Hematopoietic multipotent progenitor cell treated with erythropoietin and hydrocortisone succinate and interleukin-3 and kit ligand, for 8 days (in vitro differentiated cells): ENCODE results near the gene HSD11B1L.

Experiments used
- DNase-seq: peaks from one replicate; pipeline ENCODE4 v3.0.0-alpha.2; 2015

Gene HSD11B1L

GRCh38 chr19:5667751-5668271 is 13.0 kb upstream of the HSD11B1L start:
- no peak for DNase-seq

DNA sequence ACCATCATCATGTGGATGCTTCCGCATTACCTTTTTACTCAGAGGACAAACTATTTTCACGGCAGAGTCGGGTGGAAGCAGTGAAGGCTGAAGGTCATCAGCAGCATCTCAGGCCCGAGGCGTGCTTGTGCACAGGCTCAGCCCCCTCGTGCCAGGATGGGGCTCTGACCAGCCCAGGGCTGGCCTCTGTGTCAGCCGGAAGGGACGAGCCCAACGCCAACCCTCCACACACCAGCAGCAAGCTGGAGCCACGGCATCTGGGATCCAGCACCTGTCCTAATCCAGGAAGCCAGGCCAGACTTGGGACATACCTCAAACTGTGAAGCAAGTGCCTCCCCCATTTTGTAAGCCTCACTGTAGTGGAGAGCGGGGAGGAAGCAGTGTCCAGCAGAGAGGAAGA is 11.6 kb upstream of the HSD11B1L start:
- no peak for DNase-seq

DNA sequence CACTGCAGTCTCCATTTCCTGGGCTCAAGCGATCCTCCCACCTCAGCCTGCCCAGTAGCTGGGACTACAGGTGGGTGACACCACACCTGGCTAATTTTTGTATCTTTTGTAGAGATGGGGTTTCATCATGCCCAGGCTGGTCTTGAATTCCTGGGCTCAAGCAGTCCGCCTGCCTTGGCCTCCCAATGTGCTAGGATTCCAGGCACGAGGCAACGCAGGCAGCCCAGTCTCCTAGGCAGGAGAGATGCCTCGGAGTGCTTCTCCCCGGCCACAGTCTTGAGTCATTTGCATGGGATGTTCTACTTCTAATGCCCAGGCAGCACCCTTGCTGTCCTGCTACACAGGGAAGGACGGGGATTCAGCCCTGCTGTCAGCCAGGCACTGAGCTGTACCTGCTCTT is 9.2 kb upstream of the HSD11B1L start:
- no peak for DNase-seq

DNA sequence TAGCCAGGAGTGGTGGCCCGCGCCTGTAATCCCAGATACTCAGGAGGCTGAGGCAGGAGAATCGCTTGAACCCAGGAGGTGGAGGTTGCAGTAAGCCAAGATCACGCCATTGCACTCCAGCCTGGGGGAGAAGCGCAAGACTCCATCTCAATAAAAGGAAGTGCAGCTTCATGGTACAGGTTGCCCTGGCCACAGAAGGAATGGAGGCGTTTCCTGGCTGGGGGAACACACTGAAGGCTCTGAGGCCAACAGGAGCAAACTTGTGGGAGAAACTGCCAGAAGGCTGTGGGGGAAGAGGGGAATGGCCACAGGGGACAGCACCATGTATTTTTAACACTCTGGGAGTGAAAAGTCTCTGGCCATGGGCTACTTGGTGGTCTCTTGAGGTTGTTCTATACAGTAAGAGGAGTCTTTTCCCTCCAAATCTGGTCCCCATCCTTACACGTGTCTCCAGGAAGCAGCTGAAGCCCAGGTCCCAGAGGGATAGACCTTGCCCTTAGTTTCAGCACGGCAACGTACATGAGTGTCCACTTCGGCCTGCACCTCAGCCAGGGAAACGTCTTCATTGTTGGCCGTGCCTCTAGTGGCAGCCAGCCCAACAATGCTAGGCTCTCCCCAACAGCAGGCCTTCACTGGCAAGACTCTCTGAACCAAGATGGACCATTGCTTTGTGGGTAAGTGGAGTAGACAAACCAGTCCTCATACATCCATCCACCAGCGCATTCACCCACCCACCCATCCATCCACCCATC is 7.9 kb upstream of the HSD11B1L start:
- no peak for DNase-seq

DNA sequence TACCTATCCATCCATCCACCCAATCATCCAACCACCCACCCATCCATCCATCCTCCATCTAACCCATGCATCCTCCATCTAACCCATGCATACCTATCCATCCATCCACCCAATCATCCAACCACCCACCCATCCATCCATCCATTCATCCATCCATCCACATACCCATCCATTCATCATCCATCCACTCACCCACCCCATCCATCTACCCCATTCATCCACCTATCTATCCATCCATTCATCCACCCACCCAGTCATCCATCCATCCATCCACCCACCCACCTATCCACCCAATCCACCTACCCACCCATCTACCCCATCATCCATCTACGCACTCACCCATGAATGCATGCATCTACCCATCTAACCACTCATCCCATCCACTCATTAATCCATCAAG is 7.1 kb upstream of the HSD11B1L start:
- no peak for DNase-seq

DNA sequence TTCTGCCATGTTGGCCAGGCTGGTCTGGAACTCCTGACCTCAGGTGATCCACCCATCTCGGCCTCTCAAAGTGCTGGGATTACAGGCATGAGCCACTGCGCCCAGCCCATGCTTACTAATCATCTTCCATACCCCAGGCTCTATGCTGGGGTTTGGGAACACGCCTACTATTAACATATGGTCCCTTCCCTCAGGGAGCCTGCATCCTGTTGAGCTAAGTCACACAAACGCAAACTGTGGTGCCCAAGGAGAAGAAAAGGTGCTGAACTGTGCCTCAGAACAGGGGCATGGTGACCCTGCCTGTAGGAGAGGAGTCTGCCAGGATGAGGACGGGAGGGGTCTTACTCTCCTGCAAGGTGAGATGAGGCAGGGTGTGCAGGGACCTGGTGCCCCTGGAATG is 6.1 kb upstream of the HSD11B1L start:
- no peak for DNase-seq

GRCh38 chr19:5676105-5676771 is 4.6 kb upstream of the HSD11B1L start:
- no peak for DNase-seq

DNA sequence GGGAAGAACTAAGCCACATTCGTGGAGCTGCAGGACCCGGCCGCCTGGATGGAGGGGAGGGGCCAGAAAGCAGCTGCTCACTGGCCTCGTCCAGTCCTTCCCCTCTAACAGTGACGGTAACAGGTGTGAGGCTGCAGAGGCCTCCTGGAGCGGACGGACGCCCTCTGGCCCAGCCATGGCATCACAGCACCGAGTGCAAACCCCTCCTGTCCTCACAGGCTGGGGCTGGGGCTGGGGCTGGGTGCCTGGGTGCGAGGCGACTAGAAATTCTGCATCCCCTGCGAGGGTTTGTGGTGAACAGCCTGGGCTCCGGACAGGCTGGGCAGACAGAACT is 4.1 kb upstream of the HSD11B1L start:
- DNase-seq = no peak

GRCh38 chr19:5677136-5677535 is 3.7 kb upstream of the HSD11B1L start:
- no peak for DNase-seq

GRCh38 chr19:5677580-5677979 is 3.2 kb upstream of the HSD11B1L start:
- no peak for DNase-seq

- no peak for DNase-seq
Measured at GRCh38 chr19:5678071-5678718, 2.6 kb upstream of the HSD11B1L start.

- no peak for DNase-seq
Measured at GRCh38 chr19:5679289-5680083, 1.3 kb upstream of the HSD11B1L start.

DNA sequence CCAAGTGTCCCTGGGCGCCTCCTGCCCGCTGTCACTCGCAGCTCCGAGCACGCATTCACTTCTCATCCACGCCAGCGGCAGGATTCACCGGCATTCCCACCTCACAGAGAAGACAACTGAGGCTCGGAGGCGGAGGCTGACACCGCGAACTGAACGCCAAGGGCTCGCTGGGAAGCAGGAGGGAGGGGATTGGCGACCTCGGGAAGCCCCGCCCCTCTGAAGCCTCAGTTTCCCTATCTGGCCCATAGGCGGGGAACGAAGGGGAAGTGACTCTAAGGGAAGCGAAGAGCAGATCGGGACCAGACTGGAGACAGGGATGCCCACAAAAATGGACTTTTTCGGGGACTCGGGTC is 767 bp upstream of the HSD11B1L start:
- no peak for DNase-seq

DNA sequence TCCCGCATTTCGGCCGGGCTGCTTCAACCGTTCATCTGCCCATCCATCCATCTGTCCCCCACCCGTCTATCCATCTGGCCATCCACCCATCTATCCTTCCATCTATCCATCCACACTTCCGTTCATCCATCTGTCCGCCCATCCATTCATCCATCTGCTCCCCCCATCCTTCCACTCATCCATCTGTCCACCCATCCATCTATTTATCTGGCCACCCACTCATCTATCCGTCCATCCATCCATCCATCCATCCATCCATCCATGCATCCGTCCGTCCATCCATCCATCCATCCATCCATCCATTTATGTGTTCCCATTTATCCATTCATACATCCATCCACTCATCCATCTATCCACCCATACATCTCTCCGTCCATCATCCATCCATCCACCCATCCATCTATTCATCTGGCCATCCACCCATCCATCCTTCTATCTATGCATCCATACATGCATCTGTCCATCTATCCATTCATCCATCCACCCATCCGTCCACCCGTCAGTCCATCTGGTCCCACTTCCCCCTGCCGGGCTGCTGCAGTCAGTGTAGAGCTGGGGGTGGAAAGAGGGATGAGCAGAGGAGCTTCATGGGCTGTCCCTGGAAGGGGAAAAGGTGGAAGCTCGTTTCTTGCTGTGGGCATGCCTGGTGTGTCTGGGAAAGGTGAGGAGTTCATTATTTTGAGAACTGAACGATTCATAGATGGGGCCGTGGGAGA is 722 bp downstream of the HSD11B1L start:
- DNase-seq = no peak

GRCh38 chr19:5682107-5682482 is 1.3 kb downstream of the HSD11B1L start:
- DNase-seq = no peak

DNA sequence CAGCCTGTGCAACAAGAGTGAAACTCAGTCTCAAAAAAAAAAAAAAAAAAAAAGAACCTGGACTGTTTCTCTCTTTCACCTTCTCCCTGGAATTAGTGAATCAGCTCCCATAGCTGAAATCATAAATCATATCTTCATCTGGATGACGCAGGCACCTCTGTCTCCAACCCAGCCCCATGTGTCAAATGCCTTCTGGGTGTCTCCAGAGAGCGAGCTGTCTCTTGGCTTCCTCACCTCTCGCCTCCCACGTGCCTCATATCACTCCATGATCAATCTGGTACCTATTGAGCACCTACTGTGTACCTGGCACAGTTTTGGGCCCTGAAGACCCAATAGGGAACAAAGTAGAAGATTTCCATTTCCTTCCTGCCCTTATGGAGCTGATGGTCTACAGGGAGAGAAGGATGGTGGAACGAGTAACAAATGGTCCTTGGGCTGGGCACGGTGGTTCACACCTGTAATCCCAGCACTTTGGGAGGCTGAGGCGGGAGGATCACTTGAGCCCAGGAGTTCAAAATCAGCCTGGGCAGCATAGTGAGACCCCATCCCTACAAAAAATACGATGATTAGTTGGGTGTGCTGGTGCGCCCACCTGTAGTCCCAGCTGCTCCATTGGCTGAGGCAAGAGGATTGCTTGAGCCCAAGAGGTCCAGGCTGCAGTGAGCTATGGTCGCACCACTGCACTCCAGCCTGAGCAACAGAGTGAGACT is 2.5 kb downstream of the HSD11B1L start:
- DNase-seq = no peak

DNA sequence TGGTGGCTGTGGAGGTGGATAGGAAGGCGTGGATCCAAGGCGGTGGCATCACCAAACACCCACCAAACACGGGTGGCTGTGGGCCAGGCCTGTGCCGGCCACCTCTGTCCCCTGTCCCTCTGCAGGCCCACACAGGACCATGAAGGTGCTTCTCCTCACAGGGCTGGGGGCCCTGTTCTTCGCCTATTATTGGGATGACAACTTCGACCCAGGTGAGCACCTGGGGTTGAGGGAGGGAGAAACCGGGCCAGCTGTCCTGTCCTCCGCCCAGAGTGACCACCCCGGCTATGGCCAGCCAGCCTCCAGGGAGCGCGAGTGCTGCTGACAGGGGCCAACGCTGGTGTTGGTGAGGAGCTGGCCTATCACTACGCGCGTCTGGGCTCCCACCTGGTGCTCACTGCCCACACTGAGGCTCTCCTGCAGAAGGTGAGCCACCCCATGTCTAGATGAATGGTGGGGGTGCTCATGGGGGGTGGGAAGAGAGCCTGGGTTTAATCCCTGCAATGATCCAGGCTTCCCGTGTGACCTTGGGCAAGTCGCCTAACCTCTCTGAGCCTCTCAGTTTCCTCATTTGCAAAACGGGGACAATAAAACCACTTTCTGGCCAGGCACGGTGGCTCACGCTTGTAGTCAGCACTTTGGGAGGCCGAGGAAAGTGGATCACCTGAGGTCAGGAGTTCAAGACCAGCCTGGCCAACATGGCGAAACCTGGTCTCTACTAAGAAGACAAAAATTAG is 4.0 kb downstream of the HSD11B1L start:
- DNase-seq = no peak

GRCh38 chr19:5686326-5686646 is 5.5 kb downstream of the HSD11B1L start:
- DNase-seq = no peak

DNA sequence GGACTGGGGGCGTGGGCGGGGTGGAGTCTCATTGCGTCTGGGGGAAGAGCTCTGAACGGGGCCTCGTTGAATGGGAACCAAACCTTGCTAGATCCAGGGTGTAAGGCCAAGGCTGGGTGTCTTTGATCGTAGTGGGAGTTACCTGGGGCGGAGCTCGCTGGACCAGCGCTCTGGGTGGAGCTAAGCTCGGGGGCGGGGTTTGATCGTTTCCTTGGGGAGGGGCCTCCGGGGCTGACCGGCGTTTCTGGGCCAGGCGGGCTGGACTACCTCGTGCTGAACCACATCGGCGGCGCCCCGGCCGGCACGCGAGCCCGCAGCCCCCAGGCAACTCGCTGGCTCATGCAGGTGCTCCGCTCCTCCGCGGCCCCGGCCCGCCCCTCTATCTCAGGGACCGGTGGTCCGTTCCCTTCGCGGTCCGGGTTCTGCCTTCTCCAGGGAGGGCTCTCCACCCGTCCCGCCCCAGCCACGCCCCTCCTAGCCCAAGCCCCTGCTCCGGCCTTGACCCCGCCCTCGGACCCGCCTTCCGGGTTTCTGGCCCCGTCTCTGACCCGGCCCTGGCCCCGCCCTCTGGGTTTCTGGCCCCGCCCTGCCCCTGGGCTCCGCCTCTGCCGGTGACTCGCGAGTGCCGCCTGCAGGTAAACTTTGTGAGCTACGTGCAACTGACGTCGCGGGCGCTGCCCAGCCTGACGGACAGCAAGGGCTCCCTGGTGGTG is 6.0 kb downstream of the HSD11B1L start:
- DNase-seq = peak; percentile 95

DNA sequence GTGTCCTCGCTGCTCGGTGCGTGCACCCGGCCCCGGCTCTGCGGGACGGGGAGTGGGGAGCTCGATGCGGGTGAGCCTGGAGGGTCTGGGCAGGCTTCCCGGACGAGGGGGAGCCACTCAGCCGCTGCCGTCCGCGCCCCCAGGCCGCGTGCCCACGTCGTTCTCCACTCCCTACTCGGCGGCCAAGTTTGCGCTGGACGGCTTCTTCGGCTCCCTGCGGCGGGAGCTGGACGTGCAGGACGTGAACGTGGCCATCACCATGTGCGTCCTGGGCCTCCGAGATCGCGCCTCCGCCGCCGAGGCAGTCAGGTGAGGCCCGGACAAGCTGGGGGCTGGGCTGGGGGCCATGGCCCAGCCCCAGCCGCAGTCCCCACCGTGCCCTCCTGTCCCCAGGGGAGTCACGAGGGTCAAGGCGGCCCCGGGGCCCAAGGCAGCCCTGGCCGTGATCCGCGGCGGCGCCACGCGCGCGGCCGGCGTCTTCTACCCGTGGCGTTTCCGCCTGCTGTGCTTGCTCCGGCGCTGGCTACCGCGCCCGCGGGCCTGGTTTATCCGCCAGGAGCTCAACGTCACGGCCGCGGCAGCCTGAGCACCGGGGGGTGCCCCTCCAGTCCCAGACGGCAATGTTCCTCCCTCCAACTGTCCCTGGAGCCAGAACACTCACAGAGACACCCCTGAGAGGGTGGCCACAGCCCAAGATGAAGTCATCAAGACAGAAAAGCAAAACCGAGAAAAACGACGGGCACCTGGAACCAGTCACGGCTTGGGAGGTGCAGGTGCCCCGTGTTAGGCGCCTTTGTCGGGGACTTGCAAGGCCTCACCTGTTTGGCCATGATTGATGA is 6.8 kb downstream of the HSD11B1L start:
- DNase-seq = no peak
